ENCODE data around the gene NR3C2. TPM values are rescaled to one million over a fixed set of nuclear protein-coding genes. Genes with fewer than 3 reads are reported as not detected.

The NR3C2 gene
- total RNA-seq, 1 donor from 2014 or later = 2.5 TPM

GRCh38 chr4:148420397-148420796 lies 21.8 kb downstream of the NR3C2 start:
- H3K27ac Mint-ChIP-seq (ENCODE audit: unreplicated experiment) = no peak overlapping the region
- no peaks in the 10 kb centered on the region for H3K4me1 Mint-ChIP-seq (ENCODE audit: low read depth, unreplicated experiment)
- H3K4me3 Mint-ChIP-seq (ENCODE audit: unreplicated experiment) = no peak overlapping the region
- Histone ChIP-seq H3K36me3 (ENCODE audit: insufficient read depth, low read length) (no peaks in the 10 kb centered on the region), H3K9me3 (ENCODE audit: insufficient read depth, low read depth, low read length) (no peaks in the 10 kb centered on the region), H3K4me1 (ENCODE audit: insufficient read depth, low read length) (no peaks in the 10 kb centered on the region), H3K79me2 (ENCODE audit: insufficient read depth, low read length) (no peaks in the 10 kb centered on the region), H3K4me2 (ENCODE audit: low read length) (no peak overlapping the region), H3K27me3 (ENCODE audit: insufficient read depth, low read length) (no peaks in the 10 kb centered on the region), H4K20me1 (ENCODE audit: insufficient read depth, low read length) (no peaks in the 10 kb centered on the region), H3K4me3 (ENCODE audit: insufficient read depth, low read depth, low read length) (no peak overlapping the region), H3K27ac (ENCODE audit: low read depth, low read length) (no peak overlapping the region), H3K9ac (ENCODE audit: low read length) (no peak overlapping the region), H2AFZ (ENCODE audit: low read depth, low read length) (no peak overlapping the region)
- FAIRE-seq = no peak
- TF ChIP-seq CTCF (IDR thresholded peaks at IDR 0.05; ENCODE audit: insufficient read depth, low read depth, low read length) = no peak
- no peak for TF ChIP-seq EZH2 (IDR thresholded peaks at IDR 0.05; ENCODE audit: insufficient read depth, low read length)
- H3K9me3 Mint-ChIP-seq (ENCODE audit: unreplicated experiment) = no peaks in the 10 kb centered on the region
- H3K36me3 Mint-ChIP-seq (ENCODE audit: low read depth, unreplicated experiment) = no peaks in the 10 kb centered on the region
- no peaks in the 10 kb centered on the region for H3K27me3 Mint-ChIP-seq (ENCODE audit: low read depth, unreplicated experiment)
- DNase-seq (ENCODE audit: low read depth) = no peak

- no peaks in the 10 kb centered on the region for H3K36me3 Mint-ChIP-seq (ENCODE audit: low read depth, unreplicated experiment)
- TF ChIP-seq CTCF (IDR thresholded peaks at IDR 0.05; ENCODE audit: insufficient read depth, low read depth, low read length) (no peak), EZH2 (IDR thresholded peaks at IDR 0.05; ENCODE audit: insufficient read depth, low read length) (no peak)
- H3K9me3 Mint-ChIP-seq (ENCODE audit: unreplicated experiment) = no peaks in the 10 kb centered on the region
- H3K27me3 Mint-ChIP-seq (ENCODE audit: low read depth, unreplicated experiment) = no peaks in the 10 kb centered on the region
- Histone ChIP-seq H3K79me2 (ENCODE audit: insufficient read depth, low read length) (no peaks in the 10 kb centered on the region), H3K4me2 (ENCODE audit: low read length) (no peak overlapping the region), H3K4me3 (ENCODE audit: insufficient read depth, low read depth, low read length) (no peak overlapping the region), H3K9me3 (ENCODE audit: insufficient read depth, low read depth, low read length) (no peaks in the 10 kb centered on the region), H2AFZ (ENCODE audit: low read depth, low read length) (no peak overlapping the region), H3K27me3 (ENCODE audit: insufficient read depth, low read length) (no peaks in the 10 kb centered on the region), H3K4me1 (ENCODE audit: insufficient read depth, low read length) (no peaks in the 10 kb centered on the region), H4K20me1 (ENCODE audit: insufficient read depth, low read length) (no peaks in the 10 kb centered on the region), H3K27ac (ENCODE audit: low read depth, low read length) (no peak overlapping the region), H3K9ac (ENCODE audit: low read length) (no peak overlapping the region), H3K36me3 (ENCODE audit: insufficient read depth, low read length) (no peaks in the 10 kb centered on the region)
- no peak overlapping the region for H3K4me3 Mint-ChIP-seq (ENCODE audit: unreplicated experiment)
- H3K27ac Mint-ChIP-seq (ENCODE audit: unreplicated experiment) = no peak overlapping the region
- no peaks in the 10 kb centered on the region for H3K4me1 Mint-ChIP-seq (ENCODE audit: low read depth, unreplicated experiment)
- no peak for DNase-seq (ENCODE audit: low read depth)
- FAIRE-seq = no peak
Measured at GRCh38 chr4:148415500-148415899, 26.7 kb downstream of the NR3C2 start.

- Mint-ChIP-seq H3K36me3 (ENCODE audit: low read depth, unreplicated experiment) (no peaks in the 10 kb centered on the region), H3K27me3 (ENCODE audit: low read depth, unreplicated experiment) (no peaks in the 10 kb centered on the region), H3K27ac (ENCODE audit: unreplicated experiment) (no peak overlapping the region), H3K9me3 (ENCODE audit: unreplicated experiment) (no peaks in the 10 kb centered on the region), H3K4me1 (ENCODE audit: low read depth, unreplicated experiment) (no peaks in the 10 kb centered on the region), H3K4me3 (ENCODE audit: unreplicated experiment) (no peak overlapping the region)
- no peak overlapping the region for H2AFZ ChIP-seq (ENCODE audit: low read depth, low read length)
- H3K27me3 ChIP-seq (ENCODE audit: insufficient read depth, low read length) = no peaks in the 10 kb centered on the region
- no peaks in the 10 kb centered on the region for H3K36me3 ChIP-seq (ENCODE audit: insufficient read depth, low read length)
- H3K27ac ChIP-seq (ENCODE audit: low read depth, low read length) = no peak overlapping the region
- no peak for FAIRE-seq
- no peak overlapping the region for H3K4me2 ChIP-seq (ENCODE audit: low read length)
- H3K4me1 ChIP-seq (ENCODE audit: insufficient read depth, low read length) = no peaks in the 10 kb centered on the region
- H3K9ac ChIP-seq (ENCODE audit: low read length) = no peak overlapping the region
- H3K79me2 ChIP-seq (ENCODE audit: insufficient read depth, low read length) = no peaks in the 10 kb centered on the region
- H3K9me3 ChIP-seq (ENCODE audit: insufficient read depth, low read depth, low read length) = no peaks in the 10 kb centered on the region
- H3K4me3 ChIP-seq (ENCODE audit: insufficient read depth, low read depth, low read length) = no peak overlapping the region
- DNase-seq (ENCODE audit: low read depth) = no peak
- no peak for TF ChIP-seq CTCF (IDR thresholded peaks at IDR 0.05; ENCODE audit: insufficient read depth, low read depth, low read length)
- no peak for TF ChIP-seq EZH2 (IDR thresholded peaks at IDR 0.05; ENCODE audit: insufficient read depth, low read length)
- H4K20me1 ChIP-seq (ENCODE audit: insufficient read depth, low read length) = no peaks in the 10 kb centered on the region
Measured at GRCh38 chr4:148412460-148412994, 29.7 kb downstream of the NR3C2 start.
